ENCODE data around the gene STK38. TPM values are rescaled to one million over a fixed set of nuclear protein-coding genes. Genes with fewer than 3 reads are reported as not detected.

STK38 gene
- total RNA-seq, 1 donor from 2014 or later, result 65.1 TPM

- Mint-ChIP-seq H3K9me3 (ENCODE audit: low read depth) (no peaks in the 10 kb centered on the region), H3K27ac (ENCODE audit: unreplicated experiment) (peak overlapping the region; percentile 49), H3K27me3 (ENCODE audit: low read depth) (no peaks in the 10 kb centered on the region), H3K36me3 (ENCODE audit: low read depth) (peaks cover 17% of the 10 kb centered on the region), H3K4me3 (ENCODE audit: unreplicated experiment) (no peak overlapping the region), H3K4me1 (ENCODE audit: low read depth) (peaks cover 22% of the 10 kb centered on the region)
- TF ChIP-seq CTCF (IDR thresholded peaks at IDR 0.05), result no peak
- no peak for DNase-seq (ENCODE audit: low spot score)
Measured at GRCh38 chr6:36533321-36533720, 14.0 kb downstream of the STK38 start.

- Mint-ChIP-seq H3K36me3 (ENCODE audit: low read depth) (peaks cover 20% of the 10 kb centered on the region), H3K27me3 (ENCODE audit: low read depth) (no peaks in the 10 kb centered on the region), H3K27ac (ENCODE audit: unreplicated experiment) (no peak overlapping the region), H3K4me3 (ENCODE audit: unreplicated experiment) (no peak overlapping the region), H3K4me1 (ENCODE audit: low read depth) (peaks cover 24% of the 10 kb centered on the region), H3K9me3 (ENCODE audit: low read depth) (no peaks in the 10 kb centered on the region)
- TF ChIP-seq CTCF (IDR thresholded peaks at IDR 0.05), result no peak
- DNase-seq (ENCODE audit: low spot score), result no peak
Measured at GRCh38 chr6:36526066-36526465, 21.2 kb downstream of the STK38 start.

GRCh38 chr6:36525346-36525745 lies 21.9 kb downstream of the STK38 start:
- no peaks in the 10 kb centered on the region for H3K27me3 Mint-ChIP-seq (ENCODE audit: low read depth)
- H3K9me3 Mint-ChIP-seq (ENCODE audit: low read depth), result no peaks in the 10 kb centered on the region
- peaks cover 24% of the 10 kb centered on the region for H3K4me1 Mint-ChIP-seq (ENCODE audit: low read depth)
- peaks cover 23% of the 10 kb centered on the region for H3K36me3 Mint-ChIP-seq (ENCODE audit: low read depth)
- DNase-seq (ENCODE audit: low spot score), result no peak
- TF ChIP-seq CTCF (IDR thresholded peaks at IDR 0.05), result no peak
- H3K27ac Mint-ChIP-seq (ENCODE audit: unreplicated experiment), result no peak overlapping the region
- no peak overlapping the region for H3K4me3 Mint-ChIP-seq (ENCODE audit: unreplicated experiment)

GRCh38 chr6:36524871-36525270 lies 22.4 kb downstream of the STK38 start:
- Mint-ChIP-seq H3K4me1 (ENCODE audit: low read depth) (peaks cover 24% of the 10 kb centered on the region), H3K27ac (ENCODE audit: unreplicated experiment) (no peak overlapping the region), H3K9me3 (ENCODE audit: low read depth) (no peaks in the 10 kb centered on the region), H3K27me3 (ENCODE audit: low read depth) (no peaks in the 10 kb centered on the region), H3K4me3 (ENCODE audit: unreplicated experiment) (no peak overlapping the region), H3K36me3 (ENCODE audit: low read depth) (peaks cover 28% of the 10 kb centered on the region)
- DNase-seq (ENCODE audit: low spot score), result no peak
- no peak for TF ChIP-seq CTCF (IDR thresholded peaks at IDR 0.05)

- Mint-ChIP-seq H3K27me3 (ENCODE audit: low read depth) (no peaks in the 10 kb centered on the region), H3K9me3 (ENCODE audit: low read depth) (no peaks in the 10 kb centered on the region), H3K4me1 (ENCODE audit: low read depth) (peaks cover 24% of the 10 kb centered on the region), H3K4me3 (ENCODE audit: unreplicated experiment) (no peak overlapping the region), H3K27ac (ENCODE audit: unreplicated experiment) (peak overlapping the region; percentile 76), H3K36me3 (ENCODE audit: low read depth) (peaks cover 28% of the 10 kb centered on the region)
- no peak for DNase-seq (ENCODE audit: low spot score)
- TF ChIP-seq CTCF (IDR thresholded peaks at IDR 0.05), result no peak
Measured at GRCh38 chr6:36523936-36524499, 23.3 kb downstream of the STK38 start.
